ENCODE data around the gene AHNAK2.

Gene AHNAK2

DNA sequence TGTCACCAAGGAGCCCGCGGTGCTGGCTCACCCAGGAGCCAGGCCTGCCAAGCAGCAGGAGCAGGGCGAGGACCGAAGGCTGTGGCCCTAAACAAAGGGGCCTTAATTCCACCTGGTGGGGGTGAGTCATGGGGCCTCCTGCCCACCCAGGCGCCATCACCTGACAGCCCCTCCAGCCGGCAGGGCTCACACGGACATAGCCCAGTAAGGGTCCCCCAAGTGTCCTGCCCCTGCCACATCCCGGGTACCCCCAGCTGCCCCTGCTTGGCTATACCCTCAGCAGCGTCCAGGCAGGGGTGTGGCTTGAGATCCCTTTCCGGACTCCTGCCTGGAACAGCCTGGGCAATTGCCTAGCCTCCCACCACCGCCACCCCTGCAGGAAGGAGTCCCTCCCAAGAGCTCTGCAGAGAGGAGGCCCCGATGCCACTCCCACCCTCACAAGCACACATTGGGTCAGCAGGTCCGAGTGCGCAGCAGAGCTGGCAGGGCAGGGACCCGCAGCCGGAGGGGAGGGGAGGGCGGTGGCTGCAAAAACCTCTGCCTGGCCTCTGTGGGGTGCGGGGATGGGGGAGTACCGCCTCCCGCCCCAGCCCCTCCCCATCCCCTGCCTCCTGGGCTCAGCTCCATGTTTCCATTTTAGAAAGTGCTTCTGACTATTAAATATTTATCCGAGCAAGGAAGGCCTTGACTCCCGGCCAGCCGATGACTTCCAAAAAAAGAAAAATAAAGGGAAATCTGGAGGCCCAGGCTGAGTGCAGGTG, 4.6 kb downstream of the AHNAK2 start:
- DNase-seq (ENCODE audit: low read depth, low spot score) = no peak

DNA sequence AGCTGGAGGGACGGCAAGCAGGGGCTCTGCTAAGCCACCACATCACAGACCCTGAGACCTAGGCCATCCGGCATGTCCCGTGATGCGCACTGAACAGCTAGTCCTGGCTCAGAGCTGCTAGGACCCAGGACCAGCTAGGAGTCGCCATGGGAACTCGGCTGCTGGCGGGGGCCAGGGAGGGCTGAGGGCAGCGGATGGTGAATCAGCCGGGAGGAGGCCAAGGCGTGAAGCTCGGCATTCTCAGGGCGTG, 5.1 kb downstream of the AHNAK2 start:
- no peak for DNase-seq (ENCODE audit: low read depth, low spot score)

DNA sequence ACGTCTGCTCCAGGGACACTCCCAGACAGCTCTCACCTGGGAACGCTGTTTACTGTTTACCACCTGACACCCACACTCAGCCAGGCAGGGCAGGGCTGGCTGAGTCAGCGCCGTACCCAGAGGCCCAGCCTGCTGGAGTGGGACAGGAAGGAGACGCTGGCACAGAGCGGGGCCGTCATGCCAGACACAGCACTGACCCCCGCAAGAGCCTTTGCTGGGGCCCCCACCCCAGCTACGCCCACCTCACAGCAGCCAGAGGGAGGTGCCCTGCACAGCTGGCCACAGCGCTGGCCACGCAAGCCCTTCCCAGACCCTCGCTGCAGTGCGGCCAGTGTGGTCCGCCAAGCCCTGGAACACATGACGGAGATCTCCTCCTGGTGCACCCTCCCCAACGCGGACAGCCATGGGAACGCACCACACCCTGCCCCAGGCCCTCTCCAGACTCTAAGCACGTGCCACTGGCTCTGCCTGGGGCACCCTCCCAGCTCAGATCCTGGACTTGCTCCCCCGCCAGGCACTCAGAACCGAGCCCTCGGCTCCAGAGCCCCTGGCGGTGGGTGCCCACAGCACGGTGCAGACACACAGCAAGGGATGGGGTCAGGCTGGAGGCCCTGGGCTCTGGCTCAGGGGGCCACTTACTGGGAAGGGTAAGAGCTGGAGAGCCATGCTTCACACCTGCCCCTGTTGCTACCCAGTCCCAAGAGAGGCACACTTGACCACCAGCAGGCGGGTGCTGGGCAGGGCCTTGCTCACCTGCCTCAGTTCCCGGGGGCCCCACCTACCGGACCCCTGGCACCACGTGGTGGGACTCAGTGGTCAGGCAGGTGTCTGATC, 5.7 kb downstream of the AHNAK2 start:
- no peak for DNase-seq (ENCODE audit: low read depth, low spot score)

GRCh38 chr14:104971447-104972240, 6.5 kb downstream of the AHNAK2 start:
- DNase-seq (ENCODE audit: low read depth, low spot score) = no peak

DNA sequence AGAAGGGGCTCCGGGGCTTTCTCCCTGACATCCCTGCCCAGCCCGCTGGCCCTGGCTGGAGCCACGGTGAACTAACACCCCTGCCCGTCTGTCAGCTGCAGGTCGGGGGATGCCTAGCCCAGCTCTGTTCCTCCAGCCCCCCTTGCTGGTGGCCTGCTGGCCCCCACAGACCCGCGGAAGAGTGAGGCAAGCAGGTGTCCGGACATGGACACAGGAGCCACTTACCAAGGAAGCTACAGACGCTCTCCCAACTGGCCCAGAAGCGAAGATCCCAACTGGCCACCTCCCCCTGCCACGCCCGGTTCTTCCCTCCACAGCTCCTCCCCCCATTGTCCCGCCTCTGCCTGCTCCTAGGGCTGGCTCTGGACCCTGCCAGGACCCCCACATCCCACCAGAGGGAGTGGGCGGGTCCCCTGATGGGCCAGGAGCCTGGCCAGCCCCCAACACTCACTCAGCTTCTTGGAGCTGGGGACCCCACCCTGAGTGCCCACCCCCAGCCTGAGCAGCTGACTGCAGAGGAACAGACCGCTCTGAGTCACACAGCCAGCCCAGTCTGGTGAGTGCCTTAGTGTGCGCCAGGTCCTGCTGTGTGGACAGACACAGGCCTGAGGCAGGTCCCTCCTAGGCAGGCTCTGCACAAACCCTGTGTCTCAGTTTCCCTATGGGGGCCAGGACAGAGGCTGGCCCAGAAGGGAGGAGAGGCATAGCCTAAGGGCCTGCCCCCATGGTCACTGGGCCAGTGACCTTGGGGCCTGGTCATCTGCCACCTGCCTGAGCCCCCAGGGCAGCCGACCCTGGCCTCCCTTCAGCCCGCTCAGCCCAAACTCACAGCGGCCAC, 7.7 kb downstream of the AHNAK2 start:
- no peak for DNase-seq (ENCODE audit: low read depth, low spot score)

DNA sequence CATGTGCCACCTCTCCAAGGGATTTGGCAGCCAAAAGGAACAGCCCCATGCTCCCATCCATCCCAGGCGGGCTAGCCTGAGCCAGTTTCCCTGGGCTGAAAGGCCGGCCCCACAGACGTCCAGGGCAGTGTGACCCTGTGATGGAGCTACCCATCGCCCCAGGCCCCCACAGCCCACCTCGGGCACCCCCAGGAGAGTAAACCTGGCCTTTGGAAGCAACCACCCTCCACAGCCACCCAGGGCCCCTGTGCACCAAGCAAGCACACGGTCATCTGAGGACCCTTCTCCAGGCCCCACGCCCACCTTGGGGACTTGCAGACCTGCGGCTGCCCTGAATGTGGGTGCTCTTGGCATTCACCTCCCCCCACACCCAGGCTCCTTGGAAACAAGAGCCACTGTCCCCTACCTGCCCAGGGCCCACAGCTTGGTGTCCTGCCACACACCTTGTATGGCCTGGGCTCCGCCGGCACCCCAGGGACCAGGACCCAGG, 8.4 kb downstream of the AHNAK2 start:
- DNase-seq (ENCODE audit: low read depth, low spot score) = no peak

- DNase-seq (ENCODE audit: low read depth, low spot score) = no peak
Observed at GRCh38 chr14:104968541-104969401, 9.4 kb downstream of the AHNAK2 start.

DNA sequence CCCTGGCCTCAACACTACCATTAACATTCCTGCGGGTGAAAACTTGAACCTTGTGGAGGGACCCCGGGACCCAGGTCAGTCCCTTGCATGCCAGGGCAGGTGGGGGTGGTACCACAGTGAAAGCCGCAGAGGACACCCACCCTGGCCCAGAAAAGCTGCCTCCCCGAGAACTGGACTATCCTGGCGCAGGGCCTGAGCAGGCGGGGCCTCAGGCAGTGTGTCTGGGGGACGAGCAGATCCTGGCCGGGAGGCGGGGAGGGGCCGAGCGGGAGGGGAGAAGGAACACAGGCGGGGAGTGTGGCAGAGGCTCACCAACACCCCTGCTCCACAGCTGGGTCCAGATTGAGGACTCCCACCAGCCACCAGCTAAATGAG, 10.0 kb downstream of the AHNAK2 start:
- no peak for DNase-seq (ENCODE audit: low read depth, low spot score)

DNA sequence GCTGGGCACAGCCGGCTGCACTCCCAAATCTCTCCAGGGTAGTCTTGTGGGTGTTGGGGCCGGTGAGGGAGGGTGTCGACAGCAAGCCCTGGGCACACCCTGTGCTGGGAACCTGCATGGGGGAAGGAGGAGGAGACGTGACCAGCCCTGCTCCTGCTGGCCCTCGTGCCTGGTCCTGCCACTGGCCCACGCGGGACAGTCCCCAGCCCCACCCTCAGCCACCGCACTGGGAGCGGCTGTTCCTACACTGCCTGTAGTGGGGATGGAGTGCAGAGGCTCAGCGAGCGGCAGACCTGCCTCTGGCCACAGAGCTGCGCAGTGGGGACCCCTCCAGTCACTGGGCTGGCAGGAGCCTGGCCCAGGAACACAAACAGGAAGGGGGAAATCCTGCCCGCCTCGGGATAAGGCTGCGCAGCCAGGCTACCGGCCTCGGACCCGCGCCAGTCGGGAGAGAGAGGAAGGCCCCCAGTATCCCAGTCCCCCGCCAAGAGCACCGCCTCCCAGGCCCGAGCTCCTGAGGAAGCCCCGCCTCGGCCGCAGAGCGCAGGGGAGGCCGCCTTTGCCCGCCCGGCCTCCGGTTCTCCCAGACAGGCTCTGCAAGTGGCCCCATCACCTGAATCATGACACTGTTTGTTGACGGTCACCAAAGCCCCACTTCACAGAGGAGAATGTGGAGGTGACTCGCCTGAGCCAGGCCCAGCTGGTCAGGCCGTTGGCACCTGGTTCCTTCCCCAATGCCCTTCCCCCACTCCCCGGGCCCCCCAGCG, 10.6 kb downstream of the AHNAK2 start:
- DNase-seq (ENCODE audit: low read depth, low spot score) = no peak

DNA sequence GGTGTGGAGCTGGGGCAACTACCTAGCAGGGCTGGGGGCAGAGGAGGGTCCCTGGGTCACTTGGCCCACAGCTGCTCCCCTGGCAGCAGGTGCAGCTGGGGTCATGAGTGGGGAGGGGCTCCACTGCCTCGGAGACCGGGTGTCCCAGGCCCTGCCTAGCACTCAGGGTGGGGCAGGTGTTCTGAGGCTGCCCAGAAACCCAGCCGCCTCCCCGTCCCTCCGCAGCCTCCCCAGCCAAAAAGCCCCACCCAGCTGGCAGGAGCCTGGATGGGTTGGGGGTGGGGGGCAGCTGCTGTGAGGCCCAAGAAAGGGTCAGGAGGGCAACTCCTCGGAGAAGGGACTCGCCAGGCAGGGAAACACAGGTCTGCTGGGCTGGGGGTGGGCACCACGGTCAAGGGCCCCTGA, 11.2 kb downstream of the AHNAK2 start:
- DNase-seq (ENCODE audit: low read depth, low spot score) = no peak

GRCh38 chr14:104966261-104966865, 11.8 kb downstream of the AHNAK2 start:
- DNase-seq (ENCODE audit: low read depth, low spot score) = no peak

DNA sequence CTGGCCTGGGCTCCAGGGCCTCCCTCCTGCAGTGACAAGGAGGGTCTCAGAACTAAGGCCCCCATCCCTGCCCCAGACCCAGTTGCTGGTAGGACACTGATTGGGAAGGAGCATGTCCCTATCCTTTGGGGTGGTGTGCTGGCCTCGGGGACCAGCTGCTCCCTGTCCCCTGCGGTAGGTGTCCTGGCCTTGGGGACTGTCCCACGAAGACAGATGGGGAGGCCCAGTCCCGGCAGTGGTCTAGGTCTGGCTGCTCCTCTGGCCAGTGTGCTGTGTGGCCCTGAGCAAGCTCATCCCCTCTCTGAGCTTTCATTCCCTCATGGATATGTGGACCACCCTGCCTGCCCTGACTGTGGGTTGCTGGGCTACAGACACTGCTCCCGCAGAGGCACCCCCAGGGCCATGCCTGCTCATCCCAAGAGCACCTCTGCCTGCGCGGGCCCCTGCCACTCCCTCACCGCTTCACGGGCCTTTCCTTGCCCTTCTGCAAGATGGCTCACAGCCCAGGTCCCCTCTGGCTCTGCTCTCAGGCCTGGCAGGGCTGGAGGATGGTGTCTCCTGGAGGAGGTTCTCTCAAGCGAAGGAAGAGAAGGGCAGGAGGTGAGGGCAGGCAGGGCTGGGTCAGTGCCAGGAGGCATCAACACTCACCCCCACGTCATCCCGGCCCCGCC, 12.5 kb downstream of the AHNAK2 start:
- no peak for DNase-seq (ENCODE audit: low read depth, low spot score)

GRCh38 chr14:104964546-104964945, 13.6 kb downstream of the AHNAK2 start:
- no peak for DNase-seq (ENCODE audit: low read depth, low spot score)

DNA sequence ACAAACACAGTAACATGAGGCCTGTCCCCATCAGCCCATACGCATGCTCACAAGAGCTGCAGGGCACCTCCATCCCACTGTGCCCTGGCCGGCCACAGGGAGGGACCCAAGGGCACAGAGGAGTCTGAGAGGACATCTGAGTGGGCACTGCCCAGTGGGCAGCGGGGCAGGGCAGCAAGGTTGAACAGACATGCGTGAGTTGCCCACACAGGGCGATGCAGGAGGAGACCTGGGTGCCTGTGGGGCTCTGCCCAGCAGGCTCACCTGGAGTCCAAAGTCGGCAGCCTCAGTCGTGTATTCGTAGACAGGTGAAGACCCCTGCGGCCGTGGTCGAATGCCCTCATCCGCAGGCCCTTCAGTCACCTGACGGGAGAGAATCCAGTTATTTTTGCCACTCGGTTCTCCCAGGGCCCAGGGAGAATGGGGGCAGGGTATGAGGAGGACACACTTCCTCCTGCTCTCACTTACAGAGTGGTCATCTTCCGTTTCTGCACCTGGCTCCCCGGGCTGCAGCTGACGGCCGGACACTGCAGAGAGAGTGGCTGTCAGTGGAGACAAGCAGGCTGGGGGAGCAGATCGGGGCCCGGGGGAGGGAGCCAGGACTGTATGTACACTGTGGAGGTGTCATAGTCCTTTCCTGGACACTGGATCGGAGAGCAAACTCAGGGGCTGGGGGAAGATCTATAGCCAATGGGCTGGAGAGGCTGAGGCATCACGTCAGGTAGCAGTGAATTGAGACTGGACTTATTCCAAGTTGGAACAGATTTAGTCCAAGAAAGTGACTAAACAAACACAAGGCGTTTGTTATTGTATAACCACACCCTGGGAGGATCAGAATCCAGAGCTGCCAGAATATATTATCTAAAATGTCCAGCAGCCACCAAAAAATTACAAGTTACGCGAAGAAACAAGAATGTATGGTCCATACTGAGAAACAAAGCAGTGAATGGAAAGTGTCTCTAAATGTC, 20.7 kb downstream of the AHNAK2 start:
- no peak for DNase-seq (ENCODE audit: low read depth, low spot score)

GRCh38 chr14:104956290-104956890, 21.8 kb downstream of the AHNAK2 start:
- no peak for DNase-seq (ENCODE audit: low read depth, low spot score)

DNA sequence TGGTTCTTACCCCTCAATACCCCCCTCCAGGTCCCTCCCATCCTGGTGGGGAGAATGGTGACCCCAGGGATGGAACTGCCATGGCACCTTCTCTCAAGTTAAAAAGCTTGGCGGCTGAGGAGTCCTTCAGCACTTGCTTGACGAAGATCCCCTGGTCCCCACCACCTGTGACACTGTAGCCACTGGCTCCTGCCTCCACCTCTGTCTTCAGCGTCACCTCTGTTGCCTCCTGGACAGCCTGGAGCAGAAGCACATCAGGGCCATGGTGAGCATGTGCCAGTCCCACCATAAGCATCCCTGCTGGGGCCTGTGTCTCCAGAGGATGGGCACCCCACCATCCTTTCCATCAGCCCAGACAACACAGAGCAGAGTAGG, 22.8 kb downstream of the AHNAK2 start:
- no peak for DNase-seq (ENCODE audit: low read depth, low spot score)

DNA sequence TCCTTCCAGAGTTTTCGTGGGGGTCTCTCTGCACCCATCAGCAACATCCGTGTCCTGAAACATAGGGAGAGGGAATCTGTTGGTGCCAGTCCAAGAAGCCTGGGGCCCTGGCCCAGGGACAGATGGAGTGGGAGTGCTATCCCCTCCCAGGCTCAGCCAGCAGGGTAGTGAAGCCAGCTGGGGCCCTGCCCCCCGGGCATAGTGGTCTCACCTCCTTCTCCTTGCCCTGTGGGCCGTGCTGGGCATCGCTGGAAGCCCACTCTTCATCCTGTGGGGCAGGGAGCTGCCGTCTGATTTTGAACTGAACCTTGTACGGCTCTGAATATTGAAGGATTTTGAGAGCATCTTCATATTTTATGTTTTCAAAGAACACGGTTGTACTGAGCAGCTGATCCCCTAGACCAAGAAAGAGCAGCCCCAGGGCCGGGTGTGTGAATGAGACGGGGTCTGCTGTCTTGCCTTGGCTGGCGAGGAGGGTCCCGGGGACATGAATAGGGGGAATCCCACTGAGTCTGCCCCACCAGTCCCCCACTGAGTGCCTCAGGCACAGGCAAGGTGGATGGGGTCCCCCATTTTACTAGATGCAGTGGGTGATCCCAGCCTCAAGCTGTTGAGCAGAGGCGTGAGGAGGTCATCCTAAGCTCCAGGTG, 23.3 kb downstream of the AHNAK2 start:
- DNase-seq (ENCODE audit: low read depth, low spot score) = no peak
